Stimulated activated CD8-positive, alpha-beta memory T cell treated with anti-CD3 and anti-CD28 coated beads, Interleukin-12 subunit alpha, Interleukin-12 subunit beta, amount 100 ng/mL, for 4 hours (primary cell): ENCODE data around the gene CCDC141.

Source experiments
- DNase-seq: peaks from one replicate; pipeline ENCODE4 v3.0.0-alpha.2; 2020; ENCODE audit warnings: low read depth

The CCDC141 gene

GRCh38 chr2:178912416-178913048 is 137.4 kb downstream of the CCDC141 start:
- no peak for DNase-seq

- DNase-seq, result no peak
These were observed 138.9 kb downstream of the CCDC141 start for GRCh38 chr2:178911039-178911438.

GRCh38 chr2:178910005-178910404 is 139.9 kb downstream of the CCDC141 start:
- DNase-seq, result no peak

- no peak for DNase-seq
These were observed 140.4 kb downstream of the CCDC141 start for GRCh38 chr2:178909507-178909906.

- no peak for DNase-seq
These were observed 141.1 kb downstream of the CCDC141 start for GRCh38 chr2:178908810-178909209.

- DNase-seq, result no peak
These were observed 144.7 kb downstream of the CCDC141 start for GRCh38 chr2:178905261-178905660.

GRCh38 chr2:178899656-178900055 is 150.3 kb downstream of the CCDC141 start:
- no peak for DNase-seq

- DNase-seq, result no peak
These were observed 154.1 kb downstream of the CCDC141 start for GRCh38 chr2:178895872-178896271.

GRCh38 chr2:178895171-178895570 is 154.8 kb downstream of the CCDC141 start:
- DNase-seq, result no peak

- DNase-seq, result no peak
These were observed 156.9 kb downstream of the CCDC141 start for GRCh38 chr2:178892751-178893625.

- DNase-seq, result no peak
These were observed 157.9 kb downstream of the CCDC141 start for GRCh38 chr2:178891959-178892485.

- peak; percentile 1 for DNase-seq
These were observed 158.5 kb downstream of the CCDC141 start for GRCh38 chr2:178891265-178891958.

- no peak for DNase-seq
These were observed 163.9 kb downstream of the CCDC141 start for GRCh38 chr2:178886006-178886405.

- no peak for DNase-seq
These were observed 165.5 kb downstream of the CCDC141 start for GRCh38 chr2:178884440-178884839.

- DNase-seq, result no peak
These were observed 167.1 kb downstream of the CCDC141 start for GRCh38 chr2:178882666-178883440.

GRCh38 chr2:178881075-178881474 is 168.9 kb downstream of the CCDC141 start:
- no peak for DNase-seq

- no peak for DNase-seq
These were observed 169.7 kb downstream of the CCDC141 start for GRCh38 chr2:178880257-178880656.

GRCh38 chr2:178877874-178878273 is 172.1 kb downstream of the CCDC141 start:
- no peak for DNase-seq

- DNase-seq, result no peak
These were observed 175.3 kb downstream of the CCDC141 start for GRCh38 chr2:178874529-178875240.

GRCh38 chr2:178873912-178874311 is 176.0 kb downstream of the CCDC141 start:
- no peak for DNase-seq

- DNase-seq, result no peak
These were observed 178.4 kb downstream of the CCDC141 start for GRCh38 chr2:178871536-178871935.
